HCT116 (cell line): Measurements from ENCODE around the gene PGBD5. TPM values are rescaled to one million over a fixed set of nuclear protein-coding genes. Genes with fewer than 3 reads are reported as not detected.

Experiments used
- ATAC-seq: fragments of 200-7000 bp; cut with Tn5 transposase; 2 replicates; pipeline ENCODE4 v1.9.1; 2020; ENCODE audit warnings: mild to moderate bottlenecking, moderate library complexity
- BruUV-seq: library from RNA; stranded (reverse); fragments of 400-500 nt; replicated peaks from 2 replicates; lab custom pipeline; 2021; lab: Mats Ljungman, UMichigan
- CTCF ChIA-PET: fragments of 300-600 bp; sonication (Branson Sonifier 250); formaldehyde crosslinking; loops from one replicate; lab custom pipeline; 2021; ENCODE audit warnings: antibody characterized with exemption; lab: Charles Lee
- POLR2A ChIA-PET: fragments of 300-600, 350-600 bp; sonication (Branson Sonifier 250); formaldehyde crosslinking; loops from one replicate; lab custom pipeline; 2021; ENCODE audit warnings: antibody characterized with exemption; lab: Charles Lee
- RAD21 ChIA-PET, 2 experiments: fragments of 300-600 bp; sonication (Branson Sonifier 250); formaldehyde crosslinking; loops; one replicate each; lab custom pipeline; 2023; ENCODE audit warnings: low total read pairs in 2 of 2; ENCODE audit not compliant: uncharacterized antibody in 2 of 2, unreplicated experiment in 2 of 2, low non-redundant PET in 1 of 2; lab: Charles Lee
- DNase-seq: peaks from one replicate; pipeline ENCODE4 v3.0.0-alpha.2; 2010; ENCODE audit warnings: low read depth, low spot score
- H2AFZ ChIP-seq: fragments of 200-600 bp; shearing (Covaris generic), sonication (generic); 2 replicates; pipeline ENCODE4 v1.6.1; 2017; ENCODE audit warnings: low read depth, mixed run types, mixed read lengths, antibody characterized with exemption, low read length; ENCODE audit not compliant: poor library complexity, severe bottlenecking
- H3K27ac ChIP-seq: 2 replicates; pipeline ENCODE4 v1.5.1; 2012; ENCODE audit warnings: low read depth, low read length
- H3K27me3 ChIP-seq: fragments of 200-600 bp; sonication (generic); 2 replicates; pipeline ENCODE4 v1.6.1; 2016; ENCODE audit warnings: mixed run types, low read length, mixed read lengths; ENCODE audit not compliant: insufficient read depth
- H3K36me3 ChIP-seq, 2 experiments: fragments of 200-500 bp in 1 of 2; fragments of 200-600 bp in 1 of 2; sonication (Bioruptor generic) in 1 of 2; sonication (generic) in 1 of 2; 2 replicates each; pipeline versions ENCODE4 v1.5.1 to v1.6.1; 2014 to 2016; ENCODE audit warnings: low read length in 2 of 2, inconsistent platforms in 1 of 2, mixed read lengths in 1 of 2, mixed run types in 1 of 2; ENCODE audit not compliant: insufficient read depth in 2 of 2, control insufficient read depth in 1 of 2
- H3K4me1 ChIP-seq, 2 experiments: fragments of 200-600 bp in 1 of 2; sonication (generic) in 1 of 2; 2 replicates each; pipeline versions ENCODE4 v1.5.1 to v1.6.1; 2012 to 2017; ENCODE audit warnings: low read length in 2 of 2, inconsistent platforms in 1 of 2, mild to moderate bottlenecking in 1 of 2, mixed read lengths in 1 of 2, mixed run types in 1 of 2, moderate library complexity in 1 of 2; ENCODE audit not compliant: insufficient read depth in 2 of 2, control insufficient read depth in 1 of 2
- H3K4me2 ChIP-seq: fragments of 200-600 bp; sonication (generic); 2 replicates; pipeline ENCODE4 v1.6.1; 2017; ENCODE audit warnings: mixed run types, low read length, mixed read lengths
- H3K4me3 ChIP-seq, 2 experiments: fragments of 200-600 bp in 1 of 2; sonication (generic) in 1 of 2; replicated peaks in 1 of 2; 2 replicates each; pipeline ENCODE4 v1.5.1; 2011 to 2016; ENCODE audit warnings: low read length in 2 of 2, control low read depth in 1 of 2, low read depth in 1 of 2, mild to moderate bottlenecking in 1 of 2, mixed read lengths in 1 of 2, mixed run types in 1 of 2
- H3K79me2 ChIP-seq: fragments of 200-600 bp; sonication (generic); 2 replicates; pipeline ENCODE4 v1.6.1; 2017; ENCODE audit warnings: mild to moderate bottlenecking, mixed run types, low read length, moderate library complexity, mixed read lengths; ENCODE audit not compliant: insufficient read depth
- H3K9ac ChIP-seq: fragments of 200-600 bp; sonication (generic); 2 replicates; pipeline ENCODE4 v1.6.1; 2016; ENCODE audit warnings: low read length, mixed read lengths
- H3K9me2 ChIP-seq: fragments of 200-600 bp; sonication (generic), shearing (Covaris generic); 2 replicates; pipeline ENCODE4 v1.6.1; 2017; ENCODE audit warnings: mixed run types, mild to moderate bottlenecking, moderate library complexity; ENCODE audit not compliant: insufficient read depth
- H3K9me3 ChIP-seq, 2 experiments: fragments of 200-500 bp in 1 of 2; fragments of 200-600 bp in 1 of 2; sonication (Bioruptor generic) in 1 of 2; sonication (generic) in 1 of 2; 2 replicates each; pipeline ENCODE4 v1.6.1; 2014 to 2017; ENCODE audit warnings: low read length in 2 of 2, mixed read lengths in 2 of 2, inconsistent platforms in 1 of 2, low read depth in 1 of 2, mild to moderate bottlenecking in 1 of 2, mixed run types in 1 of 2, moderate library complexity in 1 of 2; ENCODE audit not compliant: control insufficient read depth in 1 of 2, insufficient read depth in 1 of 2
- H4K20me1 ChIP-seq: fragments of 200-600 bp; sonication (generic), shearing (Covaris generic); 2 replicates; pipeline ENCODE4 v1.6.1; 2017; ENCODE audit warnings: mixed run types, mild to moderate bottlenecking, moderate library complexity; ENCODE audit not compliant: insufficient read depth
- CBX3 ChIP-seq: IDR thresholded peaks from 2 replicates; pipeline ENCODE4 v1.6.1; 2012; ENCODE audit warnings: low read depth
- CEBPB ChIP-seq: IDR thresholded peaks from 2 replicates; pipeline ENCODE4 v1.6.1; 2012; ENCODE audit warnings: low read depth
- EGR1 ChIP-seq: IDR thresholded peaks from 2 replicates; pipeline ENCODE4 v1.6.1; 2012; ENCODE audit warnings: low read depth
- ELF1 ChIP-seq: IDR thresholded peaks from 2 replicates; pipeline ENCODE4 v1.6.1; 2012; ENCODE audit warnings: low read depth, borderline replicate concordance
- EZH2 ChIP-seq: fragments of 200-600 bp; sonication (generic); IDR thresholded peaks from 2 replicates; pipeline ENCODE4 v1.6.1; 2017; ENCODE audit warnings: antibody characterized with exemption, mixed run types
- EZH2phosphoT487 ChIP-seq: fragments of 200-600 bp; IDR thresholded peaks from 2 replicates; pipeline ENCODE4 v1.6.1; 2018; ENCODE audit warnings: antibody characterized with exemption, borderline replicate concordance
- FOSL1 ChIP-seq: IDR thresholded peaks from 2 replicates; pipeline ENCODE4 v1.6.1; 2012; ENCODE audit warnings: low read depth
- JUND ChIP-seq: IDR thresholded peaks from 2 replicates; pipeline ENCODE4 v1.6.1; 2012
- POLR2AphosphoS5 ChIP-seq: IDR thresholded peaks from 2 replicates; pipeline ENCODE4 v1.6.1; 2011; ENCODE audit warnings: mild to moderate bottlenecking, low read depth, low read length, moderate library complexity
- RAD21 ChIP-seq: IDR thresholded peaks from 2 replicates; pipeline ENCODE4 v1.6.1; 2012; ENCODE audit warnings: low read depth, mild to moderate bottlenecking
- SIN3A ChIP-seq: IDR thresholded peaks from 2 replicates; pipeline ENCODE4 v1.6.1; 2012; ENCODE audit warnings: low read depth
- TCF7L2 ChIP-seq: IDR thresholded peaks from 2 replicates; pipeline ENCODE4 v1.7.0; 2011; ENCODE audit warnings: borderline replicate concordance, inconsistent platforms; ENCODE audit not compliant: insufficient read depth, insufficient read length; ENCODE audit errors: extremely low read depth
- ZFX ChIP-seq: fragments of 450-650 bp; IDR thresholded peaks from 2 replicates; pipeline ENCODE4 v1.6.1; 2017
- intact Hi-C: fragments of 100-400 bp; cut with micrococcal nuclease; formaldehyde crosslinking; loops from 2 replicates; pipeline ENCODE4 v1.10.0; 2022
- total RNA-seq: library from RNA; stranded (reverse); gene quantifications from one replicate; pipeline ENCODE4 v1.2.1, GENCODE V29; 2021; ENCODE audit not compliant: unreplicated experiment
- TF ChIP-seq, protein P1 (sequence below): IDR thresholded peaks from 2 replicates; pipeline ENCODE4 v1.6.1; 2012
- TF ChIP-seq, protein P2 (sequence below), 3 experiments: fragments of 200-600 bp in 1 of 3; sonication (generic) in 1 of 3; IDR thresholded peaks in 2 of 3; conservative IDR thresholded peaks in 1 of 3; 2 replicates each; pipeline ENCODE4 v1.5.1; 2012 to 2017; ENCODE audit warnings: low read depth in 2 of 3, low read length in 2 of 3, antibody characterized with exemption in 1 of 3, borderline replicate concordance in 1 of 3, control low read depth in 1 of 3, mild to moderate bottlenecking in 1 of 3, mixed read lengths in 1 of 3, mixed run types in 1 of 3, moderate library complexity in 1 of 3; ENCODE audit not compliant: insufficient read depth in 1 of 3
- TF ChIP-seq, protein P3 (sequence below): IDR thresholded peaks from 2 replicates; pipeline ENCODE4 v1.6.1; 2012
- TF ChIP-seq, protein P4 (sequence below): IDR thresholded peaks from 2 replicates; pipeline ENCODE4 v1.6.1; 2011; ENCODE audit warnings: mild to moderate bottlenecking, low read length, moderate library complexity; ENCODE audit not compliant: insufficient replicate concordance; ENCODE audit errors: extremely low read depth

PGBD5 gene
- total RNA-seq, 1 experiment from 2014 or later, result 0.27 TPM

DNA sequence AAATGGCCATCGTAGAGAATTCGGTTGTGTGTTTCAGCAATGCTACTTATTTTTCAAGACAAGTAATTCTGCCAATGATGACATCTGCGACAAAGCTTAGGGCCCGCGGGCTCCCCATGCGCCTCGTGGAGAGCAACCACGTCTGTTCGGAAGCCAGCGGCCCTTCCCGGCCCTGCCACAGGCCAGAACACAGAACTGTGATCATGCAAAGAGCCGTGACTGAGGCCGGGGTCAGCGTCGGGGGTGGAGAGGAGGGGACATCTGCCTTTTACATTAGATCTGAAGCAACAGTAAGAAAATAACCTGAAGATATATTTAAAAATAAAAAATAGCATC, 103.7 kb downstream of the PGBD5 start:
- H4K20me1 ChIP-seq, result no peaks in the 10 kb centered on the region
- no peaks in the 10 kb centered on the region for H3K36me3 ChIP-seq
- no peak for TF ChIP-seq EGR1
- no peak for TF ChIP-seq FOSL1
- TF ChIP-seq RAD21, result no peak
- TF ChIP-seq, protein P1, sequence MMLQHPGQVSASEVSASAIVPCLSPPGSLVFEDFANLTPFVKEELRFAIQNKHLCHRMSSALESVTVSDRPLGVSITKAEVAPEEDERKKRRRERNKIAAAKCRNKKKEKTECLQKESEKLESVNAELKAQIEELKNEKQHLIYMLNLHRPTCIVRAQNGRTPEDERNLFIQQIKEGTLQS, result no peak
- RAD21 ChIA-PET, result no interaction called here
- H3K27me3 ChIP-seq, result no peaks in the 10 kb centered on the region
- no peaks in the 10 kb centered on the region for H3K79me2 ChIP-seq
- no TSS peak for BruUV-seq
- POLR2A ChIA-PET, result no interaction called here
- no peak overlapping the region for H3K9ac ChIP-seq
- peaks cover 0 to 3% of the 10 kb centered on the region in 2 experiments; a peak in 2 of 4 replicates for H3K4me1 ChIP-seq
- H3K4me3 ChIP-seq, result no peak overlapping the region
- H3K9me3 ChIP-seq, result no peaks in the 10 kb centered on the region
- H2AFZ ChIP-seq, result no peak overlapping the region
- CTCF ChIA-PET, result no interaction called here
- DNase-seq (no peak), ATAC-seq (no peak)
- no peaks in the 10 kb centered on the region for H3K9me2 ChIP-seq
- H3K4me2 ChIP-seq, result no peak overlapping the region
- intact Hi-C loops, result no loop called here
- H3K27ac ChIP-seq, result no peak overlapping the region

DNA sequence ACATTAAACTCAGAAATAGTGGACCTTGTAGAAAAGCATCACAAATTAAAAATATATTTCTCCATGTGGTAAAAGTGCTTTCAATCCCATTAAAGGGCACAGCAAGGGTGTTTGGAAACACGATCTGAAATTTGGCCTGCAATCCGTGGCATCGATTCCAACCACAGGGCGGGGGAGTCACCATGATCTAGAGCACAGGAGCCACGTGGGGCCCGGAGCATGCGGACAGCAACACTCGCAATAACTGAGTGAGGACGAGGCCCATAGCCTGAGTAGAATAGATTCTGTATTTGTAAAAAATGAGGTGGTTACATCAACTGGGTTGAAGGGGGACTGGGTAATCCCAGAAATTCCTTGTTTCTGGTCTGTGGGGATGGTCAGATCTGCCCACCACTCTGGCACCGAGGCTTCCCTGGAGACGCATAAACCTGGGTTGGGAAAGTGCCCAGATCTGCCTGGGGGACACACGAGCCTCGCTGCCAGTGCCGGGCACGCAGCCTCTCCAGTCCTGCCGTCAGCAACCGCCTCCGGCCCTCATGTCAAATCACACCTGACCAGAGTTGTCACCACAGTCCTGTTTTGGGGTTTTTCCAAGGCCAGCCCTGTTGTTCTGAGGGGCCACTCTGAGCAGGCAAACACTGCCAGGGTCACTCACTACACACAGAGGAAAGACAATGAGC, 104.3 kb downstream of the PGBD5 start:
- no TSS peak for BruUV-seq
- Histone ChIP-seq H3K4me3 (no peak overlapping the region), H4K20me1 (no peaks in the 10 kb centered on the region), H3K9ac (no peak overlapping the region), H3K9me2 (no peaks in the 10 kb centered on the region), H3K27me3 (no peaks in the 10 kb centered on the region), H3K27ac (no peak overlapping the region), H3K79me2 (no peaks in the 10 kb centered on the region), H3K4me2 (no peak overlapping the region), H3K36me3 (no peaks in the 10 kb centered on the region), H3K9me3 (no peaks in the 10 kb centered on the region), H2AFZ (no peak overlapping the region), H3K4me1 (no peaks in the 10 kb centered on the region)
- intact Hi-C loops, result no loop called here
- no peak for DNase-seq
- no peak for ATAC-seq
- ChIA-PET POLR2A (no interaction called here), RAD21 (no interaction called here), CTCF (no interaction called here)
- TF ChIP-seq CEBPB (no peak), EGR1 (no peak), ELF1 (no peak), ZFX (no peak), POLR2AphosphoS5 (no peak), CBX3 (no peak), EZH2 (no peak), JUND (no peak), EZH2phosphoT487 (no peak), SIN3A (no peak), TCF7L2 (no peak)
- TF ChIP-seq, protein P2, sequence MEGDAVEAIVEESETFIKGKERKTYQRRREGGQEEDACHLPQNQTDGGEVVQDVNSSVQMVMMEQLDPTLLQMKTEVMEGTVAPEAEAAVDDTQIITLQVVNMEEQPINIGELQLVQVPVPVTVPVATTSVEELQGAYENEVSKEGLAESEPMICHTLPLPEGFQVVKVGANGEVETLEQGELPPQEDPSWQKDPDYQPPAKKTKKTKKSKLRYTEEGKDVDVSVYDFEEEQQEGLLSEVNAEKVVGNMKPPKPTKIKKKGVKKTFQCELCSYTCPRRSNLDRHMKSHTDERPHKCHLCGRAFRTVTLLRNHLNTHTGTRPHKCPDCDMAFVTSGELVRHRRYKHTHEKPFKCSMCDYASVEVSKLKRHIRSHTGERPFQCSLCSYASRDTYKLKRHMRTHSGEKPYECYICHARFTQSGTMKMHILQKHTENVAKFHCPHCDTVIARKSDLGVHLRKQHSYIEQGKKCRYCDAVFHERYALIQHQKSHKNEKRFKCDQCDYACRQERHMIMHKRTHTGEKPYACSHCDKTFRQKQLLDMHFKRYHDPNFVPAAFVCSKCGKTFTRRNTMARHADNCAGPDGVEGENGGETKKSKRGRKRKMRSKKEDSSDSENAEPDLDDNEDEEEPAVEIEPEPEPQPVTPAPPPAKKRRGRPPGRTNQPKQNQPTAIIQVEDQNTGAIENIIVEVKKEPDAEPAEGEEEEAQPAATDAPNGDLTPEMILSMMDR (IDR thresholded peaks at IDR 0.05 in 2 of 3, conservative IDR thresholded peaks at IDR 0.05 in 1 of 3; ENCODE audit: borderline replicate concordance in 1 of 3, insufficient read depth in 1 of 3, low read depth in 2 of 3, low read length in 2 of 3), result no peak
- TF ChIP-seq, protein P1, result no peak
- TF ChIP-seq, protein P3, sequence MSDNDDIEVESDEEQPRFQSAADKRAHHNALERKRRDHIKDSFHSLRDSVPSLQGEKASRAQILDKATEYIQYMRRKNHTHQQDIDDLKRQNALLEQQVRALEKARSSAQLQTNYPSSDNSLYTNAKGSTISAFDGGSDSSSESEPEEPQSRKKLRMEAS, result no peak
- TF ChIP-seq, protein P4, sequence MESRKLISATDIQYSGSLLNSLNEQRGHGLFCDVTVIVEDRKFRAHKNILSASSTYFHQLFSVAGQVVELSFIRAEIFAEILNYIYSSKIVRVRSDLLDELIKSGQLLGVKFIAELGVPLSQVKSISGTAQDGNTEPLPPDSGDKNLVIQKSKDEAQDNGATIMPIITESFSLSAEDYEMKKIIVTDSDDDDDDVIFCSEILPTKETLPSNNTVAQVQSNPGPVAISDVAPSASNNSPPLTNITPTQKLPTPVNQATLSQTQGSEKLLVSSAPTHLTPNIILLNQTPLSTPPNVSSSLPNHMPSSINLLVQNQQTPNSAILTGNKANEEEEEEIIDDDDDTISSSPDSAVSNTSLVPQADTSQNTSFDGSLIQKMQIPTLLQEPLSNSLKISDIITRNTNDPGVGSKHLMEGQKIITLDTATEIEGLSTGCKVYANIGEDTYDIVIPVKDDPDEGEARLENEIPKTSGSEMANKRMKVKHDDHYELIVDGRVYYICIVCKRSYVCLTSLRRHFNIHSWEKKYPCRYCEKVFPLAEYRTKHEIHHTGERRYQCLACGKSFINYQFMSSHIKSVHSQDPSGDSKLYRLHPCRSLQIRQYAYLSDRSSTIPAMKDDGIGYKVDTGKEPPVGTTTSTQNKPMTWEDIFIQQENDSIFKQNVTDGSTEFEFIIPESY, result no peak
